Measurements from ENCODE around the gene CHST2. TPM values are rescaled to one million over a fixed set of nuclear protein-coding genes. Genes with fewer than 3 reads are reported as not detected.

Gene CHST2
- total RNA-seq, 2 donors from 2014 or later, result 16.3 to 26.9 TPM

DNA sequence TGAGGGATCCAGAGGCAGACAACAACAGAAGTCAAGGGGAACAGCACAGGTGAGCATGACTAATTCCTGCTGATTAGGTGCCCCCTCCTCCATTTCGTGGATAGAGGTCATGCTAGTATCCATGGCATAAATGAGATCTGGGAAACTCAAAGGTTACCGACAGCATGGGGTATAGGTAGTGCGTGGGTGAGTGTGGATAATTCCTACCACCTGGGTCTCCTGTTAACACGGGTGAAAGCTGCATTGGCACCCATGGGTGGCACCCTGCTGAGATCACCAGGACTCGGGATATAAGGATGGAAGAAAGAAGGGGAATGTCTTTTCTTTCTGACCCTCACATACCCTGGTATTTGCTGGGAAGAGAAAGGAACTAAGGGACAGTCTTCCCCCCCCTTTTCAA, 14.4 kb upstream of the CHST2 start:
- Mint-ChIP-seq H3K9me3 (no peaks in the 10 kb centered on the region), H3K4me3 (no peak overlapping the region), H3K27ac (no peak overlapping the region), H3K36me3 (peaks cover 12% of the 10 kb centered on the region), H3K4me1 (ENCODE audit: low read depth in 2 of 2) (peaks cover 0 to 4% of the 10 kb centered on the region in 2 donors), H3K27me3 (peaks cover 14 to 27% of the 10 kb centered on the region in 2 donors)
- ATAC-seq (no peak), DNase-seq (ENCODE audit: low spot score) (no peak)

DNA sequence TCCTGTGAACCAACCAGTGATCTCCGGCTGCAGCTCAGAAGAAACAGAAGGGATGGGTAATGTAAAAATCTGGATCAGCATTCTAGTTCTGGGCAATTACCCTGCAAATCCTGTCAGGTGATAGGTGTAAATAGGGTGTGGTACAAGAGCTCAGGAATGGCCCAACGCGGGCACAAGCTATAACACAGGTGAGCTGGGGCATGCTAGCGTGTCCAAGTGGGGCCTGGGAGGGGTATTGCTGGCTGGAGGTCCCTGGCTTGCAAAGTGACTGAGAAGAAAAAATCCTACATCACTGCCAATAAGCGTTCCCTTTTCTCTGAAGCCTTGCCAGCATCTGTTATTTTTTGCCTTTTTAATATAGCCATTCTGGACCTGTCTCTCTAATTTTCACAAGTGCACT, 9.7 kb upstream of the CHST2 start:
- no peak overlapping the region for H3K4me3 Mint-ChIP-seq
- H3K4me1 Mint-ChIP-seq (ENCODE audit: low read depth in 2 of 2), result no peaks in the 10 kb centered on the region
- peaks cover 6 to 18% of the 10 kb centered on the region in 2 donors for H3K27me3 Mint-ChIP-seq
- no peak overlapping the region for H3K27ac Mint-ChIP-seq
- H3K9me3 Mint-ChIP-seq, result no peaks in the 10 kb centered on the region
- peaks cover 8% of the 10 kb centered on the region for H3K36me3 Mint-ChIP-seq
- ATAC-seq (no peak), DNase-seq (ENCODE audit: low spot score) (no peak)

- Mint-ChIP-seq H3K27ac (no peak overlapping the region), H3K27me3 (peaks cover 6 to 18% of the 10 kb centered on the region in 2 donors), H3K4me3 (no peak overlapping the region), H3K9me3 (no peaks in the 10 kb centered on the region), H3K4me1 (ENCODE audit: low read depth in 2 of 2) (no peaks in the 10 kb centered on the region), H3K36me3 (peaks cover 8% of the 10 kb centered on the region)
- DNase-seq (ENCODE audit: low spot score), result no peak
- ATAC-seq, result no peak
These were observed 9.2 kb upstream of the CHST2 start for GRCh38 chr3:143110371-143110770.

GRCh38 chr3:143118630-143119008, 952 bp upstream of the CHST2 start:
- H3K9me3 Mint-ChIP-seq, result no peaks in the 10 kb centered on the region

GRCh38 chr3:143119974-143120715, 574 bp downstream of the CHST2 start:
- Mint-ChIP-seq H3K27me3 (no peaks in the 10 kb centered on the region), H3K4me1 (ENCODE audit: low read depth in 2 of 2) (peaks cover 31 to 38% of the 10 kb centered on the region in 2 donors), H3K9me3 (no peaks in the 10 kb centered on the region), H3K27ac (peak overlapping the region; percentile 51 to 69), H3K36me3 (peaks cover 6% of the 10 kb centered on the region), H3K4me3 (peak overlapping the region; percentile 79)
- DNase-seq (ENCODE audit: low spot score), result peak; percentile 65
- ATAC-seq, result peak; percentile 34 to 43

More at GRCh38 chr3:143118630-143119008, 952 bp upstream of the CHST2 start:
- Mint-ChIP-seq H3K4me1 (ENCODE audit: low read depth in 2 of 2) (peaks cover 21 to 27% of the 10 kb centered on the region in 2 donors), H3K4me3 (peak overlapping the region; percentile 94), H3K27me3 (peaks cover 0 to 3% of the 10 kb centered on the region in 2 donors), H3K36me3 (peaks cover 6% of the 10 kb centered on the region), H3K27ac (peak overlapping the region; percentile 77 to 88)
- no peak for DNase-seq (ENCODE audit: low spot score)
- ATAC-seq, result no peak

GRCh38 chr3:143120716-143121240, 1.2 kb downstream of the CHST2 start:
- Mint-ChIP-seq H3K4me1 (ENCODE audit: low read depth in 2 of 2) (peaks cover 37 to 45% of the 10 kb centered on the region in 2 donors), H3K27me3 (no peaks in the 10 kb centered on the region), H3K36me3 (peaks cover 9% of the 10 kb centered on the region), H3K9me3 (no peaks in the 10 kb centered on the region), H3K4me3 (peak overlapping the region; percentile 75), H3K27ac (peak overlapping the region in 1 of 2 donors; percentile 86)
- ATAC-seq (peak; percentile 16 to 47), DNase-seq (ENCODE audit: low spot score) (no peak)

DNA sequence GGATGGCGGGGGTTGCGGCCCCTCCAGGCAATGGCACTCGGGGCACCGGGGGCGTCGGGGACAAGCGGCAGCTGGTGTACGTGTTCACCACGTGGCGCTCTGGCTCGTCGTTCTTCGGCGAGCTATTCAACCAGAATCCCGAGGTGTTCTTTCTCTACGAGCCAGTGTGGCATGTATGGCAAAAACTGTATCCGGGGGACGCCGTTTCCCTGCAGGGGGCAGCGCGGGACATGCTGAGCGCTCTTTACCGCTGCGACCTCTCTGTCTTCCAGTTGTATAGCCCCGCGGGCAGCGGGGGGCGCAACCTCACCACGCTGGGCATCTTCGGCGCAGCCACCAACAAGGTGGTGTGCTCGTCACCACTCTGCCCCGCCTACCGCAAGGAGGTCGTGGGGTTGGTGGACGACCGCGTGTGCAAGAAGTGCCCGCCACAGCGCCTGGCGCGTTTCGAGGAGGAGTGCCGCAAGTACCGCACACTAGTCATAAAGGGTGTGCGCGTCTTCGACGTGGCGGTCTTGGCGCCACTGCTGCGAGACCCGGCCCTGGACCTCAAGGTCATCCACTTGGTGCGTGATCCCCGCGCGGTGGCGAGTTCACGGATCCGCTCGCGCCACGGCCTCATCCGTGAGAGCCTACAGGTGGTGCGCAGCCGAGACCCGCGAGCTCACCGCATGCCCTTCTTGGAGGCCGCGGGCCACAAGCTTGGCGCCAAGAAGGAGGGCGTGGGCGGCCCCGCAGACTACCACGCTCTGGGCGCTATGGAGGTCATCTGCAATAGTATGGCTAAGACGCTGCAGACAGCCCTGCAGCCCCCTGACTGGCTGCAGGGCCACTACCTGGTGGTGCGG, 1.9 kb downstream of the CHST2 start:
- peak overlapping the region; percentile 54 to 86 for H3K27ac Mint-ChIP-seq
- DNase-seq (ENCODE audit: low spot score) (peak; percentile 88), ATAC-seq (peak; percentile 73 to 78)
- no peaks in the 10 kb centered on the region for H3K9me3 Mint-ChIP-seq
- peak overlapping the region; percentile 75 for H3K4me3 Mint-ChIP-seq
- H3K36me3 Mint-ChIP-seq, result peaks cover 13% of the 10 kb centered on the region
- H3K4me1 Mint-ChIP-seq (ENCODE audit: low read depth in 2 of 2), result peaks cover 44 to 52% of the 10 kb centered on the region in 2 donors
- no peaks in the 10 kb centered on the region for H3K27me3 Mint-ChIP-seq

DNA sequence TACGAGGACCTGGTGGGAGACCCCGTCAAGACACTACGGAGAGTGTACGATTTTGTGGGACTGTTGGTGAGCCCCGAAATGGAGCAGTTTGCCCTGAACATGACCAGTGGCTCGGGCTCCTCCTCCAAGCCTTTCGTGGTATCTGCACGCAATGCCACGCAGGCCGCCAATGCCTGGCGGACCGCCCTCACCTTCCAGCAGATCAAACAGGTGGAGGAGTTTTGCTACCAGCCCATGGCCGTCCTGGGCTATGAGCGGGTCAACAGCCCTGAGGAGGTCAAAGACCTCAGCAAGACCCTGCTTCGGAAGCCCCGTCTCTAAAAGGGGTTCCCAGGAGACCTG, 2.5 kb downstream of the CHST2 start:
- ATAC-seq (no peak), DNase-seq (ENCODE audit: low spot score) (no peak)
- Mint-ChIP-seq H3K27me3 (no peaks in the 10 kb centered on the region), H3K4me1 (ENCODE audit: low read depth in 2 of 2) (peaks cover 49 to 56% of the 10 kb centered on the region in 2 donors), H3K4me3 (peak overlapping the region; percentile 75), H3K36me3 (peaks cover 14% of the 10 kb centered on the region), H3K27ac (peak overlapping the region; percentile 54 to 86), H3K9me3 (no peaks in the 10 kb centered on the region)

- Mint-ChIP-seq H3K4me3 (peak overlapping the region; percentile 75), H3K4me1 (ENCODE audit: low read depth in 2 of 2) (peaks cover 52 to 60% of the 10 kb centered on the region in 2 donors), H3K36me3 (peaks cover 14% of the 10 kb centered on the region), H3K27me3 (no peaks in the 10 kb centered on the region), H3K27ac (peak overlapping the region; percentile 54 to 86), H3K9me3 (no peaks in the 10 kb centered on the region)
- no peak for DNase-seq (ENCODE audit: low spot score)
- ATAC-seq, result no peak
These were observed 3.2 kb downstream of the CHST2 start for GRCh38 chr3:143122608-143123352.

GRCh38 chr3:143123353-143123984, 3.9 kb downstream of the CHST2 start:
- Mint-ChIP-seq H3K27ac (peak overlapping the region; percentile 54 to 86), H3K4me1 (ENCODE audit: low read depth in 2 of 2) (peaks cover 57 to 67% of the 10 kb centered on the region in 2 donors), H3K36me3 (peaks cover 20% of the 10 kb centered on the region), H3K9me3 (no peaks in the 10 kb centered on the region), H3K27me3 (no peaks in the 10 kb centered on the region), H3K4me3 (peak overlapping the region; percentile 75)
- ATAC-seq (no peak), DNase-seq (ENCODE audit: low spot score) (no peak)

DNA sequence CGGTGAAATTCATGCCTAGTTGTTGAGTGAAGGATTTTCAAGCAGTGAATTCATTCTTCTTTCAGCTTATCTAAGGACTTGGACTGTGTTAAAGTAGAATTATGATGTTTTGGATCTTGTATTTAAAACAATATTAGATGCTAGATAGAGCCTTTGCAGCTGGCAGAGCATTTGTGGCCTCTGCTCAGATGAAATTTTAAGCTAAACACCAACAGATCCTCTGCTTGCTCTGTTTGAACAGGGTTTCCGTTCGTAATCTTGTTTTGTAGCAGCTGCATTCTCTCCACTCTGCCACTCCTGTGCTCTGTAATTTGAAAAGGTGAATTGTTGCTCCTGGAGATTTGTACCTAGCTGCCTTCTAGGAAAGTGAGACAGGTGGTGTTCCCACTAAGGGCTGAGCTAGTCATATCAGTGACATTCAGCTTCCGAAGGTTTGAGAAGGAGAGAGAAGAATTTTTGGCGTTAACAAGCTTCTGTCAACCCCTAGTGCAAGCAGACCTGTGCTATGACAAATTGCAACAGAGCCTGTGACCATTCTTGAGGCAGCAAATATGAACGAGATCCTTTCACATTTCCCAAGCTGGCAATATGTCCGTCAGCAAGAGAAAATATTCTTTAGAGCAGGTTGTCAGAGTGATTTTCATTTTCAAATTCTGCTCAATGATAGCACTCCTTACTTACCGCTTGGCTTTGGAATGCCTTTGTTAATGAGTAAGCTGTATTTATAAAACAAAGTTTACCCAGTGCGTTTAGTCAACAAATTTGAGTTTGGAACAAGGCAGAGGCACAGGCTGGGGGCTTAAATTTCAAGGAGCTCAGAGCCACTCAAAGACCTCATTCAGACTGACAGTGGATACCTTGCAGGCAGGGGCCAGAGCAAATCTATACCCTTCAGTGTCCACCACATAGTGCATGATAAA, 5.3 kb downstream of the CHST2 start:
- no peaks in the 10 kb centered on the region for H3K27me3 Mint-ChIP-seq
- peaks cover 20% of the 10 kb centered on the region for H3K36me3 Mint-ChIP-seq
- H3K27ac Mint-ChIP-seq, result peak overlapping the region; percentile 79 to 86
- peaks cover 57 to 62% of the 10 kb centered on the region in 2 donors for H3K4me1 Mint-ChIP-seq (ENCODE audit: low read depth in 2 of 2)
- H3K9me3 Mint-ChIP-seq, result no peaks in the 10 kb centered on the region
- ATAC-seq (no peak), DNase-seq (ENCODE audit: low spot score) (no peak)
- peak overlapping the region; percentile 84 for H3K4me3 Mint-ChIP-seq

DNA sequence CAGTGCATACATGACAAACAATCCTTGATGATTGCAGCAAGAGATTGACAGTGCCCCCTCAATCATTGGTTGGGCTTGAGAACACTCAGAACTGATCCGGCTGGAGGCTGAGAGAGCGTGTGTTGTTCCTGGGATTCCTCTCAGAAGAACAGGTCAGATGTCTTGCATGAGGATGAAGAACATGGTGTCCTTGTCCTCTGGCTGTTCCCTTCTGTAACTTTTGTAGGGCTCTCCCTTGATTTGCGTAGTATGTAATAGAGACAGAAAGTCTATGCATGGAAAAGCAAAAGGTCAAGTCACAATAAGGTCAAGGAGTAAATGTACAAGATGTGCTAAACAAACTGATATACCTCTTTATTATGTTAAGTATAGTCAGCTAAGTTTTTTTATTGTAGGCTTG, 8.2 kb downstream of the CHST2 start:
- peak overlapping the region in 1 of 2 donors; percentile 86 for H3K27ac Mint-ChIP-seq
- ATAC-seq (no peak), DNase-seq (ENCODE audit: low spot score) (no peak)
- H3K4me3 Mint-ChIP-seq, result no peak overlapping the region
- H3K4me1 Mint-ChIP-seq (ENCODE audit: low read depth in 2 of 2), result peaks cover 53 to 58% of the 10 kb centered on the region in 2 donors
- H3K27me3 Mint-ChIP-seq, result no peaks in the 10 kb centered on the region
- H3K9me3 Mint-ChIP-seq, result no peaks in the 10 kb centered on the region
- peaks cover 18% of the 10 kb centered on the region for H3K36me3 Mint-ChIP-seq

All from natural killer cell treated with Interleukin-12 subunit alpha and Interleukin-12 subunit beta and Interleukin-15 and Interleukin-18, amount 100 ng/mL, for 72 hours (primary cell).